Stomach (tissue), 9 donors: Measurements from ENCODE around the gene ATP1B1. TPM values are rescaled to one million over a fixed set of nuclear protein-coding genes. Genes with fewer than 3 reads are reported as not detected.

Source experiments
- DNase-seq, 2 donors: peaks; one replicate each; pipeline versions ENCODE4 v3.0.0 to v3.0.0-alpha.2; 2013 to 2019
- H3K27ac ChIP-seq, 5 donors: fragments of 200-600 bp in 4 of 5; sonication (generic) in 4 of 5; one replicate each; pipeline ENCODE4 v1.5.1; 2013 to 2019; ENCODE audit warnings: mild to moderate bottlenecking in 1 of 5, moderate library complexity in 1 of 5
- H3K27me3 ChIP-seq, 3 donors: fragments of 200-600 bp; sonication (generic); one replicate each; pipeline ENCODE4 v1.5.1; 2017 to 2019; ENCODE audit warnings: mixed run types in 1 of 3
- H3K36me3 ChIP-seq, 4 donors: fragments of 200-600 bp; sonication (generic); 1 replicate in 3 of 4; 2 replicates in 1 of 4; pipeline ENCODE4 v1.5.1; 2016 to 2019
- H3K4me1 ChIP-seq, 4 donors: fragments of 200-600 bp; sonication (generic); one replicate each; pipeline ENCODE4 v1.5.1; 2016 to 2019
- H3K4me3 ChIP-seq, 4 donors: fragments of 200-600 bp; sonication (generic) in 3 of 4; one replicate each; pipeline ENCODE4 v1.5.1; 2016 to 2019; ENCODE audit warnings: mild to moderate bottlenecking in 1 of 4
- H3K9me3 ChIP-seq, 4 donors: fragments of 200-600 bp; sonication (generic); one replicate each; pipeline ENCODE4 v1.5.1; 2016 to 2019
- CTCF ChIP-seq, 7 experiments: fragments of 450-650 bp in 4 of 7; fragments of 200-600 bp in 3 of 7; sonication (generic) in 3 of 7; IDR thresholded peaks; one replicate each; pipeline ENCODE4 v1.5.1; 2016 to 2019; ENCODE audit warnings: antibody characterized with exemption in 7 of 7, control low read depth in 2 of 7, mild to moderate bottlenecking in 1 of 7
- EP300 ChIP-seq: sonication (generic); formaldehyde crosslinking; IDR thresholded peaks from one replicate; pipeline ENCODE4 v1.6.1; 2017; ENCODE audit warnings: antibody characterized with exemption
- POLR2A ChIP-seq, 4 donors: fragments of 450-650 bp; IDR thresholded peaks; one replicate each; pipeline ENCODE4 v1.6.1; 2016; ENCODE audit warnings: antibody characterized with exemption in 4 of 4, control low read depth in 2 of 4, mild to moderate bottlenecking in 1 of 4, moderate library complexity in 1 of 4
- POLR2AphosphoS5 ChIP-seq, 3 donors: sonication (generic); formaldehyde crosslinking; IDR thresholded peaks; one replicate each; pipeline ENCODE4 v1.6.1; 2016; ENCODE audit warnings: antibody characterized with exemption in 3 of 3
- WGBS, 5 donors: extraction: QIAGEN DNeasy Blood & Tissue Kit in 3 of 5; methylation state at CpG; one replicate each; pipeline versions ENCODE4 v1.1.5 to v1.1.7; 2013 to 2018; 5-methylcytosine and 5-hydroxymethylcytosine counted together
- intact Hi-C: fragments of 100-400 bp; cut with DNase I; formaldehyde crosslinking; loops from one replicate; pipeline ENCODE4 v1.15.1; 2023; ENCODE audit warnings: low total_unique reads
- polyA plus RNA-seq, 3 donors: library from polyadenylated mRNA; stranded (reverse); fragments of 200-250 nt; gene quantifications; one replicate each; pipeline ENCODE4 v1.2.3, GENCODE V29; 2013
- total RNA-seq, 5 donors: library from RNA; depleted of rRNA; stranded (reverse); fragments of >200 nt; gene quantifications; one replicate each; pipeline versions ENCODE4 v1.1.0 to v1.2.3, GENCODE V29; 2014 to 2016
- donor health status: healthy with polysubstance abuse.
- donor health status: Bipolar disorder and iron deficiency.
- donor health status: healthy.

Gene ATP1B1
- total and polyA plus RNA-seq, 8 donors = 59.9 to 507 (median 146) TPM

GRCh38 chr1:169081503-169082123, 24.9 kb upstream of the ATP1B1 start:
- 73 to 83% (median 82%) methylated on average over 5 of the region's 5 CpGs for WGBS, 5 donors
- H3K36me3 ChIP-seq = no peaks in the 10 kb centered on the region
- no peak for TF ChIP-seq CTCF (IDR thresholded peaks at IDR 0.05)
- no peak for TF ChIP-seq POLR2A (IDR thresholded peaks at IDR 0.05)
- no peak for TF ChIP-seq EP300
- no peak for TF ChIP-seq POLR2AphosphoS5 (IDR thresholded peaks at IDR 0.05)

GRCh38 chr1:169085911-169086310, 20.6 kb upstream of the ATP1B1 start:
- H3K9me3 ChIP-seq = no peaks in the 10 kb centered on the region
- H3K27me3 ChIP-seq = no peaks in the 10 kb centered on the region
- no peak overlapping the region for H3K27ac ChIP-seq
- TF ChIP-seq CTCF (IDR thresholded peaks at IDR 0.05) (no peak), EP300 (no peak), POLR2A (IDR thresholded peaks at IDR 0.05) (no peak), POLR2AphosphoS5 (IDR thresholded peaks at IDR 0.05) (no peak)
- no peak for DNase-seq
- 35 to 51% (median 38%) methylated on average over 2 of the region's 2 CpGs for WGBS, 5 donors
- no peaks in the 10 kb centered on the region for H3K36me3 ChIP-seq
- no peak overlapping the region for H3K4me3 ChIP-seq
- H3K4me1 ChIP-seq = peaks cover 0 to 25% (median 15%) of the 10 kb centered on the region in 4 donors
- intact Hi-C loops = no loop called here

More at GRCh38 chr1:169081503-169082123, 24.9 kb upstream of the ATP1B1 start:
- intact Hi-C loops = no loop called here
- Histone ChIP-seq H3K9me3 (no peaks in the 10 kb centered on the region), H3K27me3 (no peaks in the 10 kb centered on the region), H3K27ac (no peak overlapping the region), H3K4me3 (no peak overlapping the region), H3K4me1 (peaks cover 0 to 15% (median 9%) of the 10 kb centered on the region in 4 donors)
- no peak for DNase-seq

GRCh38 chr1:169086603-169087455, 19.7 kb upstream of the ATP1B1 start:
- peak overlapping the region in 2 of 5 donors; percentile 38 to 48 for H3K27ac ChIP-seq
- peaks cover 0 to 25% (median 12%) of the 10 kb centered on the region in 4 donors for H3K4me1 ChIP-seq
- no peaks in the 10 kb centered on the region for H3K9me3 ChIP-seq
- TF ChIP-seq CTCF (IDR thresholded peaks at IDR 0.05) (no peak), EP300 (no peak), POLR2AphosphoS5 (IDR thresholded peaks at IDR 0.05) (no peak), POLR2A (IDR thresholded peaks at IDR 0.05) (no peak)
- intact Hi-C loops = no loop called here
- DNase-seq = peak in 1 of 2 donors; percentile 84
- WGBS, 5 donors = 75 to 86% (median 80%) methylated on average over 2 to 3 of the region's 3 CpGs
- H3K36me3 ChIP-seq = no peaks in the 10 kb centered on the region
- no peaks in the 10 kb centered on the region for H3K27me3 ChIP-seq
- H3K4me3 ChIP-seq = no peak overlapping the region

- no peaks in the 10 kb centered on the region for H3K27me3 ChIP-seq
- TF ChIP-seq POLR2AphosphoS5 (IDR thresholded peaks at IDR 0.05) (no peak), EP300 (no peak), POLR2A (IDR thresholded peaks at IDR 0.05) (no peak), CTCF (IDR thresholded peaks at IDR 0.05) (no peak)
- peaks cover 0 to 25% (median 12%) of the 10 kb centered on the region in 4 donors for H3K4me1 ChIP-seq
- WGBS, 5 donors = 91 to 93% (median 91%) methylated on average over 4 of the region's 4 CpGs
- no peaks in the 10 kb centered on the region for H3K9me3 ChIP-seq
- no peak overlapping the region for H3K4me3 ChIP-seq
- no peak for DNase-seq
- intact Hi-C loops = no loop called here
- no peaks in the 10 kb centered on the region for H3K36me3 ChIP-seq
- H3K27ac ChIP-seq = no peak overlapping the region
Measured at GRCh38 chr1:169087876-169088275, 18.6 kb upstream of the ATP1B1 start.
